Stomach (tissue), 4 donors: ENCODE measurements around the gene EMC7.

Source experiments
- CTCF ChIP-seq, 7 experiments: fragments of 450-650 bp in 4 of 7; fragments of 200-600 bp in 3 of 7; sonication (generic) in 3 of 7; IDR thresholded peaks; one replicate each; pipeline ENCODE4 v1.5.1; 2016 to 2019; ENCODE audit warnings: antibody characterized with exemption in 7 of 7, control low read depth in 2 of 7, mild to moderate bottlenecking in 1 of 7
- POLR2A ChIP-seq, 4 donors: fragments of 450-650 bp; IDR thresholded peaks; one replicate each; pipeline ENCODE4 v1.6.1; 2016; ENCODE audit warnings: antibody characterized with exemption in 4 of 4, control low read depth in 2 of 4, mild to moderate bottlenecking in 1 of 4, moderate library complexity in 1 of 4

DNA sequence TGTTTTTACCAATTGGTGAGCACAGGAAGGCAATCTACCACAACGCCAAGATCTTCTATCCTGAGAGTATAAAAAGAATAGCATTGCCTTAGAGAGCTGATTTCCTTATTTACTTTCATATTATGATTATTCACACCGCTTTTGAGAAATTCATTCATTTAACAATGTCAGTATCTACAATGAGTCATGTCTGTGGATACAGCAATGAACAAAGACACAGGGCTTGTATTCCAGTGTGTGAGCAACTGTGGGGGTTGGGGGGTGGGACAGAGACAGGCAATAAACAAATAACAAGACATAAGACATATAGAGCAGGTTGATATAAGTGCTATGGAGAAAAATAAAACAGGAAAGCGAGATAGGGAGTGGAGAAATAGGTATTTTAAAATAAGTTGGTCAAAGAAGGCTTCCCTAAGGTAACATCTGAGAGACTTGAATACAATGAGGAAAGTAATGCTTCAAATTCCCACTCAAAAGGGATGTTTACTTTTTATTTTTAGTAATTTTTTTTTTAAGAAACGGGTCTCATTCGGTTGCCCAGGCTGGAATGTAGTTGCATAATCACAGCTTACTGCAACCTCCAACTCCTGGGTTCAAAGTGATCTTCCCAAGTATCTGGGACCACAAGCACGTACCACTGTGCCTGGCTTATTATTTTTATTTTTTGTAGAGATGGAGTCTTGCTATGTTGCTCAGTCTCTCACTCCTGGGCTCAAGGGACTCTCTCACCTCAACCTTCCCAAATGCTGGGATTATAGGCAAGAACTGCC is 45.9 kb upstream of the EMC7 start:
- TF ChIP-seq CTCF (IDR thresholded peaks at IDR 0.05) (no peak), POLR2A (IDR thresholded peaks at IDR 0.05) (no peak)
